Measurements from ENCODE around the gene ALDH16A1. TPM values are rescaled to one million over a fixed set of nuclear protein-coding genes. Genes with fewer than 3 reads are reported as not detected.

Gene ALDH16A1
- total and polyA plus RNA-seq, 2 donors (not counting 3 experiments of a cell fraction or from before 2014, with no cell fraction given) = 27.6 to 33.2 TPM

DNA sequence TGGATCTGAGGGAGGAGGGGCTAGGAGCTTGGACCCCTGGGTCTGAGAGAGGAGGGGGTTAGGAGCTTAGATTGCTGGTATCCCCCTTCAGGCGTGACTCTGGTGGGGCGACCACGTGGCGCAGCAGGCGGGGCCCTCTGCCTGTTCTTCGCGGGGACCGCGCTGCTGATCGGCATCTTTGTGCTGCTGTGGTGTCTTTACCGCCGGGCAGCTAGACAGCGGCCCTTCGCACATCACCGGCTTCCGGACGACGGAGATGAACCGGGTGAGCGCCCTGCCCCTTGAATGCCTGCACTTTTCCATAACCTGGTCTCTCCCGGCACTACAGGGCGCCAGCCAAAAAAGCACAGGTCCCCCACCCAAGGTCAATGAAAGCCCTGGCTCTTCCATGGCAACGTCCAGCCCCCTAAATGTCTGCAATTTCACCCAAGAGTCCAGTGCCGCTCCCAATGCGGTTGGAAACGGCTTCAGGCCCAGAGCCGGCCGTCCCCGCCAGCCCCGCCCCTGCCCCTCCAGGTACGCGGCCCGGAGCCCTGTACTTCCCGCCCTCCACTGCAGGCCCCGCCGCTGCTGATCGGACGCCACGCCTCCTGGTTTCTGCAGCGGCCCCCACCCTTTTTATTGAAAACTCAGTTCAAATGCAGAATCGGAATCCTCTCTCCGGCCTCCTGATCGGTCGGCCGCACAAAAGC, 25.0 kb upstream of the ALDH16A1 start:
- Histone ChIP-seq H3K9ac (replicated peaks; ENCODE audit: extremely low read depth, insufficient read depth, low read length) (no peak overlapping the region), H3K4me2 (ENCODE audit: insufficient read depth, low read length) (no peak overlapping the region)
- FAIRE-seq = no peak

More for the DNA sequence above, 25.0 kb upstream of the ALDH16A1 start:
- Histone ChIP-seq H3K4me1 (ENCODE audit: control insufficient read depth, extremely low read depth, insufficient read depth, low read length) (no peaks in the 10 kb centered on the region), H3K27me3 (ENCODE audit: control insufficient read depth in 2 of 2, insufficient read depth in 2 of 2, low read length in 2 of 2) (peaks cover 79 to 81% of the 10 kb centered on the region in 2 experiments), H3K36me3 (ENCODE audit: control insufficient read depth in 2 of 2, extremely low read depth in 1 of 2, insufficient read depth in 2 of 2, low read length in 2 of 2) (no peaks in the 10 kb centered on the region), H3K27ac (ENCODE audit: insufficient read depth, low read depth, low read length) (no peak overlapping the region), H3K9me1 (replicated peaks; ENCODE audit: control insufficient read depth, extremely low read depth, insufficient read depth, low read length) (no peaks in the 10 kb centered on the region), H3K4me3 (replicated peaks in 1 of 3; ENCODE audit: insufficient read depth in 1 of 3, low read depth in 1 of 3, low read length in 3 of 3) (no peak overlapping the region), H3K9me3 (replicated peaks; ENCODE audit: control insufficient read depth, insufficient read depth, low read length) (no peaks in the 10 kb centered on the region), H3K79me2 (ENCODE audit: control insufficient read depth, insufficient read depth, low read length) (no peaks in the 10 kb centered on the region), H2AFZ (ENCODE audit: low read depth, low read length) (no peak overlapping the region), H4K20me1 (replicated peaks; ENCODE audit: control insufficient read depth, extremely low read depth, insufficient read depth, low read length) (no peaks in the 10 kb centered on the region)
- ChIA-PET POLR2A (no interaction called here), CTCF (interaction anchor here (1.2 kb wide), 1 partner anchor 12 kb away, joined by 3 read pairs; no protein-coding TSS in a partner anchor)
- dilution Hi-C loops (cut with MboI; ENCODE audit: extremely low pct_ligation_motif_present, low sequenced_read_pairs) (no loop called here), intact Hi-C loops (cut with micrococcal nuclease) (no loop called here)
- peak; percentile 96 for TF ChIP-seq EZH2 (IDR thresholded peaks at IDR 0.05; ENCODE audit: borderline replicate concordance, low read depth, low read length, severe bottlenecking)
- TF ChIP-seq, protein P1, sequence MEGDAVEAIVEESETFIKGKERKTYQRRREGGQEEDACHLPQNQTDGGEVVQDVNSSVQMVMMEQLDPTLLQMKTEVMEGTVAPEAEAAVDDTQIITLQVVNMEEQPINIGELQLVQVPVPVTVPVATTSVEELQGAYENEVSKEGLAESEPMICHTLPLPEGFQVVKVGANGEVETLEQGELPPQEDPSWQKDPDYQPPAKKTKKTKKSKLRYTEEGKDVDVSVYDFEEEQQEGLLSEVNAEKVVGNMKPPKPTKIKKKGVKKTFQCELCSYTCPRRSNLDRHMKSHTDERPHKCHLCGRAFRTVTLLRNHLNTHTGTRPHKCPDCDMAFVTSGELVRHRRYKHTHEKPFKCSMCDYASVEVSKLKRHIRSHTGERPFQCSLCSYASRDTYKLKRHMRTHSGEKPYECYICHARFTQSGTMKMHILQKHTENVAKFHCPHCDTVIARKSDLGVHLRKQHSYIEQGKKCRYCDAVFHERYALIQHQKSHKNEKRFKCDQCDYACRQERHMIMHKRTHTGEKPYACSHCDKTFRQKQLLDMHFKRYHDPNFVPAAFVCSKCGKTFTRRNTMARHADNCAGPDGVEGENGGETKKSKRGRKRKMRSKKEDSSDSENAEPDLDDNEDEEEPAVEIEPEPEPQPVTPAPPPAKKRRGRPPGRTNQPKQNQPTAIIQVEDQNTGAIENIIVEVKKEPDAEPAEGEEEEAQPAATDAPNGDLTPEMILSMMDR (IDR thresholded peaks at IDR 0.05; ENCODE audit: extremely low read depth in 1 of 2, insufficient read depth in 1 of 2, low read depth in 1 of 2, low read length in 2 of 2) = no peak
- DNase-seq (ENCODE audit: low read depth, low spot score) = no peak
- BruUV-seq (replicated peaks) = no TSS peak
